ENCODE measurements around the gene AGAP2. TPM values are rescaled to one million over a fixed set of nuclear protein-coding genes. Genes with fewer than 3 reads are reported as not detected.
A peak's percentile ranks its signal among the peaks of the same experiment; 100 is the strongest.

Gene AGAP2
- total and polyA plus RNA-seq, 2 of the 13 experiments (the other 11 are each of a cell fraction or from before 2014, with no cell fraction given): 0.38 to 0.45 TPM

DNA sequence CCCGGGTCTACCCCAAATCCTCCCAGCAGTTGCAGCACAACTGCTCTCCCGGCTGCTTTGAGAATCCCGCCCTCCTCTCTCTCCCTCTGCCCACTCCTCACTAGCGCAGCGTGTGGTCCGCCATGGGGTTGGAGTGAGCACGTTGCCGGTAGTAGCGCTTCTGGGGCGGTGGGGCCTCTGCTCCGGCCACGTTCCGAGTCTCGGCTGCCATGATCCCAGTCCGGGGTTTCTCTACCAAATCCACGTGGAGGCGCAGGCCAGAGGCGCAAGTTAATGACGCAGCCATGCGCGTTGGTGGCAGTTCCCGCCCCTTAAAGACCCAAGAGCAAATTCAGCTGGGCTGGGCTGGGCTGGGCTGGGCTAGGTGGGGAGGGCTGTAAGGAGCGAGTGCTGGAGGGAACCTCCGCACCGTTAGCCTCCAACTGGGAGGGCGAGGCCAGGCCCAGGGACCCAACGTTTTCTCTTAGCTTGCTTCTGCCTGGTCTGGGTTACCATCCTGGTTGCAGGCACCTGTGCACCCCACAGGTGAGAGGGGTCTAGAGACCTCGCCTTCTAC lies 33.4 kb upstream of the AGAP2 start, which contains the start of gene METTL1 (continued):
- TF ChIP-seq KLF12 (CRISPR knock-in tag; IDR thresholded peaks at IDR 0.05; ENCODE audit: borderline replicate concordance) (0 out of 2 replicates have a peak, but pooled peaks have one; percentile 18), ZMYM3 (CRISPR knock-in tag; IDR thresholded peaks at IDR 0.05) (peak; percentile 9; the same call in 1 of the 2 replicates), FOXK1 (CRISPR knock-in tag; IDR thresholded peaks at IDR 0.05; ENCODE audit: borderline replicate concordance, low read depth) (peak; percentile 92), ZNF30 (CRISPR knock-in tag; IDR thresholded peaks at IDR 0.05) (0 out of 2 replicates have a peak, but pooled peaks have one; percentile 90), HDAC1 (CRISPR knock-in tag; IDR thresholded peaks at IDR 0.05) (peak; percentile 97), ZNF264 (CRISPR knock-in tag; IDR thresholded peaks at IDR 0.05) (peak; percentile 19; the same call in 1 of the 2 replicates), SCMH1 (CRISPR knock-in tag; IDR thresholded peaks at IDR 0.05; ENCODE audit: borderline replicate concordance) (no peak), THRA (CRISPR knock-in tag; IDR thresholded peaks at IDR 0.05; ENCODE audit: borderline replicate concordance) (peak; percentile 16; the same call in 1 of the 2 replicates), PLSCR1 (CRISPR knock-in tag; IDR thresholded peaks at IDR 0.05; ENCODE audit: borderline replicate concordance) (no peak; the same call in 1 of the 2 replicates), SIN3A (IDR thresholded peaks at IDR 0.05; ENCODE audit: borderline replicate concordance, low read depth, low read length) (peak; percentile 96), ZMYM4 (CRISPR knock-in tag; IDR thresholded peaks at IDR 0.05) (peak; percentile 95), FOXC1 (CRISPR knock-in tag; IDR thresholded peaks at IDR 0.05; ENCODE audit: borderline replicate concordance) (peak; percentile 83), ZNF713 (CRISPR knock-in tag; IDR thresholded peaks at IDR 0.05) (no peak), ZSCAN20 (CRISPR knock-in tag; IDR thresholded peaks at IDR 0.05; ENCODE audit: borderline replicate concordance) (0 out of 2 replicates have a peak, but pooled peaks have one; percentile 37), ZNF383 (CRISPR knock-in tag; IDR thresholded peaks at IDR 0.05; ENCODE audit: borderline replicate concordance) (peak; percentile 88; the same call in 1 of the 2 replicates), ZC3H13 (CRISPR knock-in tag; IDR thresholded peaks at IDR 0.05) (peak; percentile 60; the same call in 1 of the 2 replicates), WIZ (CRISPR knock-in tag; IDR thresholded peaks at IDR 0.05) (peak; percentile 24), ZNF703 (CRISPR knock-in tag; IDR thresholded peaks at IDR 0.05; ENCODE audit: borderline replicate concordance) (peak; percentile 51; the same call in 1 of the 2 replicates), MTA1 (CRISPR knock-in tag; IDR thresholded peaks at IDR 0.05; ENCODE audit: borderline replicate concordance) (no peak), ZBTB38 (CRISPR knock-in tag; IDR thresholded peaks at IDR 0.05) (peak; percentile 89), ZBTB1 (CRISPR knock-in tag; IDR thresholded peaks at IDR 0.05; ENCODE audit: borderline replicate concordance) (no peak), YY1 (IDR thresholded peaks at IDR 0.05; ENCODE audit: insufficient read depth, insufficient replicate concordance, low read depth, low read length) (peak; percentile 93), SMAD3 (CRISPR knock-in tag; IDR thresholded peaks at IDR 0.05) (peak; percentile 93), ZNF614 (CRISPR knock-in tag; IDR thresholded peaks at IDR 0.05; ENCODE audit: borderline replicate concordance) (peak; percentile 62; the same call in 1 of the 2 replicates), ZNF274 (CRISPR knock-in tag; IDR thresholded peaks at IDR 0.05) (peak; percentile 42; the same call in 1 of the 2 replicates)
- TF ChIP-seq, protein P1, sequence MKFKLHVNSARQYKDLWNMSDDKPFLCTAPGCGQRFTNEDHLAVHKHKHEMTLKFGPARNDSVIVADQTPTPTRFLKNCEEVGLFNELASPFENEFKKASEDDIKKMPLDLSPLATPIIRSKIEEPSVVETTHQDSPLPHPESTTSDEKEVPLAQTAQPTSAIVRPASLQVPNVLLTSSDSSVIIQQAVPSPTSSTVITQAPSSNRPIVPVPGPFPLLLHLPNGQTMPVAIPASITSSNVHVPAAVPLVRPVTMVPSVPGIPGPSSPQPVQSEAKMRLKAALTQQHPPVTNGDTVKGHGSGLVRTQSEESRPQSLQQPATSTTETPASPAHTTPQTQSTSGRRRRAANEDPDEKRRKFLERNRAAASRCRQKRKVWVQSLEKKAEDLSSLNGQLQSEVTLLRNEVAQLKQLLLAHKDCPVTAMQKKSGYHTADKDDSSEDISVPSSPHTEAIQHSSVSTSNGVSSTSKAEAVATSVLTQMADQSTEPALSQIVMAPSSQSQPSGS (CRISPR knock-in tag; IDR thresholded peaks at IDR 0.05): peak; percentile 98
- TF ChIP-seq, protein P2, sequence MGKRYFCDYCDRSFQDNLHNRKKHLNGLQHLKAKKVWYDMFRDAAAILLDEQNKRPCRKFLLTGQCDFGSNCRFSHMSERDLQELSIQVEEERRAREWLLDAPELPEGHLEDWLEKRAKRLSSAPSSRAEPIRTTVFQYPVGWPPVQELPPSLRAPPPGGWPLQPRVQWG (CRISPR knock-in tag; IDR thresholded peaks at IDR 0.05; ENCODE audit: borderline replicate concordance, low read depth): no peak
